CD14-positive monocyte (primary cell): ENCODE measurements around the gene PLCD1. TPM values are rescaled to one million over a fixed set of nuclear protein-coding genes. Genes with fewer than 3 reads are reported as not detected.

Source experiments
- DNase-seq, 3 donors: peaks; one replicate each; pipeline ENCODE4 v3.0.0-alpha.2; 2011 to 2022
- H2AFZ ChIP-seq: 2 replicates; pipeline ENCODE4 v1.6.0; 2012; ENCODE audit warnings: mild to moderate bottlenecking, low read depth, low read length, inconsistent platforms; ENCODE audit not compliant: insufficient read depth, poor library complexity, severe bottlenecking
- H3K27ac ChIP-seq, 2 donors: 1 replicate in 1 of 2; 2 replicates in 1 of 2; pipeline ENCODE4 v1.5.1; 2012 to 2013; ENCODE audit warnings: low read length in 2 of 2, control low read depth in 1 of 2, inconsistent platforms in 1 of 2, low read depth in 1 of 2, mild to moderate bottlenecking in 1 of 2
- H3K27me3 ChIP-seq, 2 donors: one replicate each; pipeline versions ENCODE4 v1.6.0 to v1.6.1; 2011 to 2013; ENCODE audit warnings: low read length in 2 of 2; ENCODE audit not compliant: control insufficient read depth in 2 of 2, insufficient read depth in 2 of 2
- H3K36me3 ChIP-seq, 2 donors: replicated peaks in 1 of 2; 1 replicate in 1 of 2; 2 replicates in 1 of 2; pipeline versions ENCODE4 v1.5.1 to v1.6.1; 2012 to 2013; ENCODE audit warnings: low read length in 2 of 2, control low read depth in 1 of 2, inconsistent platforms in 1 of 2, mild to moderate bottlenecking in 1 of 2; ENCODE audit not compliant: insufficient read depth in 2 of 2, control insufficient read depth in 1 of 2
- H3K4me1 ChIP-seq, 2 donors: 1 replicate in 1 of 2; 2 replicates in 1 of 2; pipeline versions ENCODE4 v1.5.1 to v1.6.1; 2012 to 2013; ENCODE audit warnings: low read length in 2 of 2, control low read depth in 1 of 2, inconsistent platforms in 1 of 2, mild to moderate bottlenecking in 1 of 2, moderate library complexity in 1 of 2; ENCODE audit not compliant: insufficient read depth in 2 of 2, control insufficient read depth in 1 of 2
- H3K4me2 ChIP-seq: replicated peaks from 2 replicates; pipeline ENCODE3; 2012; ENCODE audit warnings: low read length, moderate library complexity, mild to moderate bottlenecking; ENCODE audit not compliant: poor library complexity, severe bottlenecking; ENCODE audit errors: extremely low read depth
- H3K4me3 ChIP-seq, 3 experiments: fragments of 200-600 bp in 1 of 3; sonication (generic) in 1 of 3; replicated peaks in 1 of 3; 1 replicate in 2 of 3; 2 replicates in 1 of 3; pipeline ENCODE4 v1.5.1; 2011 to 2013; ENCODE audit warnings: low read length in 3 of 3, mild to moderate bottlenecking in 3 of 3, control low read depth in 2 of 3, low read depth in 2 of 3, inconsistent platforms in 1 of 3, moderate library complexity in 1 of 3
- H3K79me2 ChIP-seq: 2 replicates; pipeline ENCODE4 v1.6.0; 2012; ENCODE audit warnings: mild to moderate bottlenecking, control low read depth, inconsistent platforms, low read length, moderate library complexity; ENCODE audit not compliant: insufficient read depth
- H3K9ac ChIP-seq: 2 replicates; pipeline ENCODE4 v1.6.0; 2017; ENCODE audit warnings: low read length, mild to moderate bottlenecking; ENCODE audit not compliant: insufficient read depth, poor library complexity, severe bottlenecking
- H3K9me3 ChIP-seq, 2 donors: replicated peaks in 1 of 2; 1 replicate in 1 of 2; 2 replicates in 1 of 2; pipeline versions ENCODE4 v1.5.1 to v1.6.1; 2012 to 2013; ENCODE audit warnings: low read length in 2 of 2, control low read depth in 1 of 2; ENCODE audit not compliant: control insufficient read depth in 1 of 2, insufficient read depth in 1 of 2
- H4K20me1 ChIP-seq: 2 replicates; pipeline ENCODE4 v1.6.0; 2012; ENCODE audit warnings: mild to moderate bottlenecking, low read length, control low read depth, moderate library complexity; ENCODE audit not compliant: insufficient read depth
- H3K27ac Mint-ChIP-seq, 7 donors: one replicate each; pipeline ENCODE4 v1.8.0; 2020; ENCODE audit warnings: mild to moderate bottlenecking in 7 of 7, mixed read lengths in 7 of 7, moderate library complexity in 6 of 7, inconsistent platforms in 2 of 7
- H3K27me3 Mint-ChIP-seq, 3 donors: one replicate each; pipeline ENCODE4 v1.8.0; 2021 to 2022; ENCODE audit warnings: low read depth in 3 of 3, mild to moderate bottlenecking in 3 of 3, mixed read lengths in 3 of 3, moderate library complexity in 3 of 3, inconsistent platforms in 1 of 3
- H3K36me3 Mint-ChIP-seq, 2 donors: one replicate each; pipeline ENCODE4 v1.8.0; 2020; ENCODE audit warnings: mixed read lengths in 2 of 2, inconsistent platforms in 1 of 2, mild to moderate bottlenecking in 1 of 2
- H3K4me1 Mint-ChIP-seq: one replicate; pipeline ENCODE4 v1.8.0; 2020; ENCODE audit warnings: mild to moderate bottlenecking, mixed read lengths
- H3K4me3 Mint-ChIP-seq, 2 donors: one replicate each; pipeline ENCODE4 v1.8.0; 2020; ENCODE audit warnings: mild to moderate bottlenecking in 2 of 2, mixed read lengths in 2 of 2, moderate library complexity in 1 of 2
- H3K9me3 Mint-ChIP-seq, 7 donors: one replicate each; pipeline ENCODE4 v1.8.0; 2020 to 2022; ENCODE audit warnings: mixed read lengths in 7 of 7, mild to moderate bottlenecking in 6 of 7, moderate library complexity in 6 of 7, inconsistent platforms in 2 of 7
- CTCF ChIP-seq: fragments of 200-600 bp; IDR thresholded peaks from one replicate; pipeline ENCODE4 v1.8.0; 2022; ENCODE audit warnings: antibody characterized with exemption, mild to moderate bottlenecking
- WGBS: methylation state at CpG from one replicate; pipeline ENCODE4 v1.1.5; 2013; ENCODE audit warnings: missing lambda C conversion rate; ENCODE audit not compliant: insufficient coverage; 5-methylcytosine and 5-hydroxymethylcytosine counted together
- intact Hi-C, 2 donors: fragments of 100-400 bp; cut with micrococcal nuclease; formaldehyde crosslinking; loops; one replicate each; pipeline versions ENCODE4 v1.15.0 to v1.15.1; 2023
- polyA plus RNA-seq, 3 donors: library from polyadenylated mRNA; depleted of rRNA in 1 of 3; unstranded in 2 of 3; stranded (reverse) in 1 of 3; fragments of 300-500 nt in 2 of 3; fragments of >200 nt in 1 of 3; fragmentation: Illumina TruSeq in 2 of 3; gene quantifications; 1 replicate in 2 of 3; 2 replicates in 1 of 3; pipeline ENCODE4 v1.2.3, GENCODE V29; 2012 to 2021

PLCD1 gene
- polyA plus RNA-seq, 3 donors = 4.1 to 6.4 (median 6.0) TPM

- Histone ChIP-seq H3K79me2 (peaks cover 25% of the 10 kb centered on the region), H2AFZ (no peak overlapping the region), H3K27ac (no peak overlapping the region), H3K4me3 (no peak overlapping the region), H3K9me3 (no peaks in the 10 kb centered on the region), H3K4me1 (peaks cover 51 to 66% of the 10 kb centered on the region in 2 donors), H3K9ac (no peak overlapping the region), H4K20me1 (no peaks in the 10 kb centered on the region), H3K36me3 (peaks cover 5 to 12% of the 10 kb centered on the region in 2 donors), H3K27me3 (no peaks in the 10 kb centered on the region), H3K4me2 (no peak overlapping the region)
- intact Hi-C loops = no loop called here
- no peaks in the 10 kb centered on the region for H3K9me3 Mint-ChIP-seq
- peak overlapping the region in 2 of 7 donors; percentile 19 to 55 for H3K27ac Mint-ChIP-seq
- WGBS = 97% methylated on average over 7 of the region's 7 CpGs
- H3K4me3 Mint-ChIP-seq = no peak overlapping the region
- H3K4me1 Mint-ChIP-seq = peaks cover 64% of the 10 kb centered on the region
- peaks cover 2 to 6% (median 2%) of the 10 kb centered on the region in 3 donors for H3K27me3 Mint-ChIP-seq
- TF ChIP-seq CTCF = no peak
- peaks cover 12 to 13% of the 10 kb centered on the region in 2 donors for H3K36me3 Mint-ChIP-seq
- DNase-seq = no peak
Measured at GRCh38 chr3:37991823-37992222, 37.6 kb downstream of the PLCD1 start.

GRCh38 chr3:37991109-37991508, 38.3 kb downstream of the PLCD1 start:
- Histone ChIP-seq H4K20me1 (no peaks in the 10 kb centered on the region), H3K27me3 (no peaks in the 10 kb centered on the region), H3K4me2 (no peak overlapping the region), H3K9me3 (no peaks in the 10 kb centered on the region), H3K79me2 (peaks cover 19% of the 10 kb centered on the region), H3K9ac (no peak overlapping the region), H3K4me1 (peaks cover 50 to 65% of the 10 kb centered on the region in 2 donors), H3K27ac (no peak overlapping the region), H3K4me3 (no peak overlapping the region), H3K36me3 (peaks cover 3 to 8% of the 10 kb centered on the region in 2 donors), H2AFZ (no peak overlapping the region)
- Mint-ChIP-seq H3K27me3 (peaks cover 2 to 4% (median 2%) of the 10 kb centered on the region in 3 donors), H3K9me3 (no peaks in the 10 kb centered on the region), H3K4me1 (peaks cover 61% of the 10 kb centered on the region), H3K4me3 (no peak overlapping the region), H3K36me3 (peaks cover 6% of the 10 kb centered on the region in 2 donors), H3K27ac (no peak overlapping the region)
- intact Hi-C loops = no loop called here
- DNase-seq = no peak
- WGBS = 68% methylated on average over 4 of the region's 6 CpGs
- TF ChIP-seq CTCF = no peak
